ENCODE data around the gene HECTD2. TPM values are rescaled to one million over a fixed set of nuclear protein-coding genes. Genes with fewer than 3 reads are reported as not detected.

Gene HECTD2
- total RNA-seq, 2 experiments from 2014 or later: 0.16 to 0.78 TPM

- Histone ChIP-seq H2AFZ (ENCODE audit: low read length) (no peak overlapping the region), H3K4me2 (ENCODE audit: low read length) (no peak overlapping the region), H3K4me1 (ENCODE audit: insufficient read depth, low read length, poor library complexity, severe bottlenecking) (no peaks in the 10 kb centered on the region), H3K36me3 (ENCODE audit: insufficient read depth, low read length) (no peaks in the 10 kb centered on the region), H4K20me1 (ENCODE audit: insufficient read depth, low read length) (no peaks in the 10 kb centered on the region), H3K9me3 (ENCODE audit: low read length) (no peaks in the 10 kb centered on the region), H3K9me2 (ENCODE audit: insufficient read depth, low read length) (no peaks in the 10 kb centered on the region), H3K79me2 (ENCODE audit: insufficient read depth, low read depth, low read length) (no peaks in the 10 kb centered on the region), H3K27ac (ENCODE audit: low read depth, low read length, poor library complexity, severe bottlenecking) (no peak overlapping the region), H3K4me3 (ENCODE audit: low read depth, low read length, poor library complexity, severe bottlenecking) (no peak overlapping the region)
- DNase-seq (ENCODE audit: low spot score): no peak
- no TSS peak for BruUV-seq (replicated peaks)
- TF ChIP-seq EZH2phosphoT487 (IDR thresholded peaks at IDR 0.05; ENCODE audit: borderline replicate concordance, low read depth, low read length) (no peak), CTCF (conservative IDR thresholded peaks at IDR 0.05; ENCODE audit: low read length) (no peak)
- intact Hi-C loops (cut with micrococcal nuclease; ENCODE audit: unreplicated experiment): no loop called here
- CTCF ChIA-PET (ENCODE audit: unreplicated experiment): no interaction called here
- POLR2A ChIA-PET: interaction anchor here (0.6 kb wide), 1 partner anchor 846 kb away, joined by 4 read pairs; no protein-coding TSS in a partner anchor
These were observed 43.4 kb upstream of the HECTD2 start for GRCh38 chr10:91366704-91367103.

DNA sequence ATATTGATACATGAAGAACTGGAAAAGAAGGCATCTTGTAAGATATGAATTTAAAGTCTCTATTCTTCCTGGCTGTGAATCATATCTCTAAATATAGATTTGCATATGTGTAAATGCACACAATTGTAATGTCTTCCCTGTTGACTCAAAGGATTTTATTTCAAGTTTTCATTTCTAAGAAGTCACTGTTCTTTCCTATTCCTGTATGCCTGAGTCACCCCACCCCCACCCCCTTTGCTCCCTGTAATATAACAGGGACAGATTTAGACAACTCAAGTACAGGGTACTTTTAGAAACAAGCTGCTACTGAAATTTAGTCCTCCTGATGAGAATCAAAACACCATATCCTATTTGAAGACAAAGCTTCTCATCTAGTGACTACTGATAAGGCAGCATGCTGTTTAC, 43.0 kb upstream of the HECTD2 start:
- BruUV-seq (replicated peaks): no TSS peak
- no peak overlapping the region for H2AFZ ChIP-seq (ENCODE audit: low read length)
- no peaks in the 10 kb centered on the region for H3K9me2 ChIP-seq (ENCODE audit: insufficient read depth, low read length)
- TF ChIP-seq CTCF (conservative IDR thresholded peaks at IDR 0.05; ENCODE audit: low read length) (no peak), EZH2phosphoT487 (IDR thresholded peaks at IDR 0.05; ENCODE audit: borderline replicate concordance, low read depth, low read length) (no peak)
- POLR2A ChIA-PET: interaction anchor here (0.6 kb wide), 1 partner anchor 846 kb away, joined by 4 read pairs; no protein-coding TSS in a partner anchor
- H3K9me3 ChIP-seq (ENCODE audit: low read length): no peaks in the 10 kb centered on the region
- H3K4me1 ChIP-seq (ENCODE audit: insufficient read depth, low read length, poor library complexity, severe bottlenecking): no peaks in the 10 kb centered on the region
- H3K27ac ChIP-seq (ENCODE audit: low read depth, low read length, poor library complexity, severe bottlenecking): no peak overlapping the region
- H3K79me2 ChIP-seq (ENCODE audit: insufficient read depth, low read depth, low read length): no peaks in the 10 kb centered on the region
- H3K36me3 ChIP-seq (ENCODE audit: insufficient read depth, low read length): no peaks in the 10 kb centered on the region
- H3K4me3 ChIP-seq (ENCODE audit: low read depth, low read length, poor library complexity, severe bottlenecking): no peak overlapping the region
- intact Hi-C loops (cut with micrococcal nuclease; ENCODE audit: unreplicated experiment): no loop called here
- no peak for DNase-seq (ENCODE audit: low spot score)
- H3K4me2 ChIP-seq (ENCODE audit: low read length): no peak overlapping the region
- CTCF ChIA-PET (ENCODE audit: unreplicated experiment): no interaction called here
- H4K20me1 ChIP-seq (ENCODE audit: insufficient read depth, low read length): no peaks in the 10 kb centered on the region

DNA sequence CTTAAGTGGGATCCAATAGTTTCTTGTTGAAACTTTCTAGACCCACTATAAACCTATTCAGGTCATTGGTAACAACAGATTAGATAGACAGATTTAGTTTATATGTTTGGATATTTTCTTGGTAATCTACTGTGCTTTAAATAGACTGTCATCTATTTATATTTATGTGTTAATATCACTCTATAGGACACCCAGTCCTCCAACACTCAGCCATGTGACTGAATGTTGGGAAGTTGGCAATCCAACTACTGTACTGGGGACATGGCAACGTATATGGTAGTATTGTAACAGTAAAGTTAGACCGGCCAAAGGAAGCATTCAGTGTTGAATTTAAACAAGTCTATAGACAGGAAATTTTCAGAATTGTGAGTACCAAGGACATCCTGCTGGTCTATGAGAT, 42.6 kb upstream of the HECTD2 start:
- TF ChIP-seq EZH2phosphoT487 (IDR thresholded peaks at IDR 0.05; ENCODE audit: borderline replicate concordance, low read depth, low read length) (no peak), CTCF (conservative IDR thresholded peaks at IDR 0.05; ENCODE audit: low read length) (no peak)
- H3K36me3 ChIP-seq (ENCODE audit: insufficient read depth, low read length): no peaks in the 10 kb centered on the region
- no peak overlapping the region for H3K4me3 ChIP-seq (ENCODE audit: low read depth, low read length, poor library complexity, severe bottlenecking)
- H3K9me3 ChIP-seq (ENCODE audit: low read length): no peaks in the 10 kb centered on the region
- no peak overlapping the region for H2AFZ ChIP-seq (ENCODE audit: low read length)
- no peaks in the 10 kb centered on the region for H3K9me2 ChIP-seq (ENCODE audit: insufficient read depth, low read length)
- intact Hi-C loops (cut with micrococcal nuclease; ENCODE audit: unreplicated experiment): no loop called here
- no peaks in the 10 kb centered on the region for H3K79me2 ChIP-seq (ENCODE audit: insufficient read depth, low read depth, low read length)
- H4K20me1 ChIP-seq (ENCODE audit: insufficient read depth, low read length): no peaks in the 10 kb centered on the region
- no TSS peak for BruUV-seq (replicated peaks)
- H3K4me2 ChIP-seq (ENCODE audit: low read length): no peak overlapping the region
- no peaks in the 10 kb centered on the region for H3K4me1 ChIP-seq (ENCODE audit: insufficient read depth, low read length, poor library complexity, severe bottlenecking)
- DNase-seq (ENCODE audit: low spot score): no peak
- ChIA-PET POLR2A (no interaction called here), CTCF (ENCODE audit: unreplicated experiment) (no interaction called here)
- H3K27ac ChIP-seq (ENCODE audit: low read depth, low read length, poor library complexity, severe bottlenecking): no peak overlapping the region
